Neural crest cell (in vitro differentiated cells): Measurements from ENCODE around the gene PTPRG. TPM values are rescaled to one million over a fixed set of nuclear protein-coding genes. Genes with fewer than 3 reads are reported as not detected.
A peak's percentile ranks its signal among the peaks of the same experiment; 100 is the strongest.

ENCODE experiments used
- DNase-seq: peaks from one replicate; pipeline ENCODE4 v3.0.0; 2021; ENCODE audit warnings: low read depth, mixed read lengths, low spot score
- H3K27ac Mint-ChIP-seq: one replicate; pipeline ENCODE4 v1.8.0; 2021; ENCODE audit warnings: mild to moderate bottlenecking, mixed read lengths; ENCODE audit not compliant: unreplicated experiment
- H3K27me3 Mint-ChIP-seq: 2 replicates; pipeline ENCODE4 v1.8.0; 2021; ENCODE audit warnings: low read depth, mild to moderate bottlenecking, mixed read lengths
- H3K36me3 Mint-ChIP-seq: 2 replicates; pipeline ENCODE4 v1.8.0; 2021; ENCODE audit warnings: low read depth, mild to moderate bottlenecking, mixed read lengths
- H3K4me1 Mint-ChIP-seq: 2 replicates; pipeline ENCODE4 v1.8.0; 2021; ENCODE audit warnings: mixed read lengths
- H3K4me3 Mint-ChIP-seq: one replicate; pipeline ENCODE4 v1.8.0; 2021; ENCODE audit warnings: mild to moderate bottlenecking, mixed read lengths
- H3K9me3 Mint-ChIP-seq: 2 replicates; pipeline ENCODE4 v1.8.0; 2021; ENCODE audit warnings: mixed read lengths
- total RNA-seq: library from RNA; stranded (reverse); gene quantifications from 2 replicates; pipeline ENCODE4 v1.2.1, GENCODE V29; 2021
- TF ChIP-seq, protein P1 (sequence below): fragments of 200-600 bp; sonication (generic); conservative IDR thresholded peaks from 2 replicates; pipeline ENCODE4 v1.5.0; 2021; ENCODE audit warnings: antibody characterized with exemption, mild to moderate bottlenecking

Gene PTPRG
- total RNA-seq, 1 donor from 2014 or later: 41.2 TPM

DNA sequence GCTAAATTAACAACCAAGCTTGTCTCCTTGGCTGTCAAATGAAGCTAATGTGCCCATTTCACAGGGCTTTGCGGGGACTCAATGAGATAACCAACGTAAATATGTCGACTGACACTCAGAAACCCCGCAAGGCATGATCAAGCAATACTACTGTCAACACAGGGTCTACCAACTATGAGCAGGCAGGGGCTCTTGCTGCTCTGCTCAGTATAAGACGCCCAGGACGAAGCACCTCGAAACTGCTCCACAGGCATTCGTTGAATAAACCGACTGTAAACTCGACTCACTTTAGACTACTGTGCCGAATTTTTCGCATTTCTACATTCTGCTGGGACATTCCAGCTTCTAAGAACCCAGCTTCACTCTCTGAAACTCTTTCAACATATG lies 757.0 kb downstream of the PTPRG start:
- H3K27me3 Mint-ChIP-seq: no peaks in the 10 kb centered on the region
- peaks cover 12% of the 10 kb centered on the region for H3K9me3 Mint-ChIP-seq
- TF ChIP-seq, protein P1, sequence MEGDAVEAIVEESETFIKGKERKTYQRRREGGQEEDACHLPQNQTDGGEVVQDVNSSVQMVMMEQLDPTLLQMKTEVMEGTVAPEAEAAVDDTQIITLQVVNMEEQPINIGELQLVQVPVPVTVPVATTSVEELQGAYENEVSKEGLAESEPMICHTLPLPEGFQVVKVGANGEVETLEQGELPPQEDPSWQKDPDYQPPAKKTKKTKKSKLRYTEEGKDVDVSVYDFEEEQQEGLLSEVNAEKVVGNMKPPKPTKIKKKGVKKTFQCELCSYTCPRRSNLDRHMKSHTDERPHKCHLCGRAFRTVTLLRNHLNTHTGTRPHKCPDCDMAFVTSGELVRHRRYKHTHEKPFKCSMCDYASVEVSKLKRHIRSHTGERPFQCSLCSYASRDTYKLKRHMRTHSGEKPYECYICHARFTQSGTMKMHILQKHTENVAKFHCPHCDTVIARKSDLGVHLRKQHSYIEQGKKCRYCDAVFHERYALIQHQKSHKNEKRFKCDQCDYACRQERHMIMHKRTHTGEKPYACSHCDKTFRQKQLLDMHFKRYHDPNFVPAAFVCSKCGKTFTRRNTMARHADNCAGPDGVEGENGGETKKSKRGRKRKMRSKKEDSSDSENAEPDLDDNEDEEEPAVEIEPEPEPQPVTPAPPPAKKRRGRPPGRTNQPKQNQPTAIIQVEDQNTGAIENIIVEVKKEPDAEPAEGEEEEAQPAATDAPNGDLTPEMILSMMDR: no peak
- H3K36me3 Mint-ChIP-seq: peaks cover 8% of the 10 kb centered on the region
- peak overlapping the region; percentile 69 for H3K27ac Mint-ChIP-seq
- H3K4me3 Mint-ChIP-seq: peak overlapping the region; percentile 96
- peaks cover 33% of the 10 kb centered on the region for H3K4me1 Mint-ChIP-seq
- DNase-seq: no peak

DNA sequence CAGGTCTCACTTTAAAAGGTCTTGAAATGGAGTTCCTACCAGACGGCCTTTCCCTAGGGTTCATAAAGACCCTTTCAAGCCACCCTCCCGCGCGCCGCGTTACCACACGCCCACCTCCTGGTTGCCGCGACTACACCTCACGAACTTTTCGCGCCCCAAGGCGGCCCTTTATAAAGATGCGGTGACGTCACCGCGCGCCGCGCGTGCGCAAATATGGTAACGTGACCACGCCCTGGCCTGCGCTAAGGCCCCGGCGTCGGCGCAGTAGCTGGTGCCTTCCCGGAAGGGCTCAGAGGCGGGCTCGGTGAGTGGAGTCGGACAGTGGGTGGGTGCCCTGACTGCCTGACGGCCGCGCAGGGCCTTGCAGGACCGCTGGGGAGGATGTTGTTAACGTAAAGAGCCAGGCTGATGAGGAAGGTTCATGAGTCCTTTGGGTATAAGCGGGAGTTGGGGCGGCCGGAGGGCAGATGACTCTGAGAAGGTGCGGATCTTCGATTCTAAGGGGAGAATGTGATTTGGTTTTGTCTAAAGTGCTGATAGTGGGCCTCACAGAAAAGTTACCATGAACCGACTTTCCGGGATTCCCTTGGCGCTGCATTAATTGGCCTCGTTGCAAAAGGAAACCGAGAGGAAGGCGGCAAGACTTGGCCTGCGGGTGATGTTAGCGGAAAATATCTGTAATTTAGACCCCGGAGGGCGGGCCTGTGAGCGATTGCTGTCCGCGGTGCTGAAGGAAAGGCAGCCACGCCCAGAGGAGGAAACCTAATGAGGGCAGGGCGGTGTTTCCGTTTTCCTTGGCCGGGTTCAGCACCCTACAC lies 757.6 kb downstream of the PTPRG start:
- Mint-ChIP-seq H3K4me1 (peaks cover 33% of the 10 kb centered on the region), H3K9me3 (peaks cover 12% of the 10 kb centered on the region), H3K4me3 (peak overlapping the region; percentile 96), H3K27me3 (no peaks in the 10 kb centered on the region), H3K27ac (peak overlapping the region; percentile 76), H3K36me3 (peaks cover 8% of the 10 kb centered on the region)
- TF ChIP-seq, protein P1: no peak
- DNase-seq: peak; percentile 70

DNA sequence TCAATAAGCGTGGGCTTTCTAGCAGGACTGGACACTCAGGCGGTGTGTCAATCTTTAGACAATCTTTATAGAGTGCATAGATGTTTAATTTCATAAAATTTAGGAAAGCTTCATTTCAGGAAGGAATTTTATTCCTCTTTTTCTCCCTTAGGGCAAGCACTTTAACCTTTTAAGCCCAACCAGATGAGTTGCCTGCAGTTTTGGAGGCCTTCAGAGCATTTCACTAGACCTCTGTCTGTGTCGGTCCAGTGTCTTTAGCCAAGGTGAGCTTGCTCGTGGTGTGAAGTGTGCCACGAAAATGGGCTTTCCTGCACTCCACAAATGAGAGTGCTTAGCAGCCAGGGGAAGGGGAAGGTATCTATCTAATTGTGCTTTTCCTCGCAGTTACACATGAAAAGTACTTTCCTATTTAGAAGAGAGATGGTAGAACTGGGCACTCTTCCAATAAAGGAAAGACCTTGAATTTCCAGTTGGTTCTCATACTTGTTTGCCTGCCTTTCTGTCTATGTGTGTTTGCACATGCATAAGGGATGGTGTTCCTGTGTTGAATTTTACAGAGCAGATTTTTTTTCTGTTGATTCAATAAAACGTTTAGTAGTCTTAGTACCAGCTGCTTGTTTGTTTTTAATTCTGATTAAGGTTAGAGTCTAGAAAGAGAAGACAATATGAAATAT lies 758.3 kb downstream of the PTPRG start:
- no peak for DNase-seq
- Mint-ChIP-seq H3K4me1 (peaks cover 33% of the 10 kb centered on the region), H3K36me3 (peaks cover 8% of the 10 kb centered on the region), H3K4me3 (peak overlapping the region; percentile 96), H3K27me3 (no peaks in the 10 kb centered on the region), H3K9me3 (peaks cover 12% of the 10 kb centered on the region), H3K27ac (no peak overlapping the region)
- TF ChIP-seq, protein P1: no peak

DNA sequence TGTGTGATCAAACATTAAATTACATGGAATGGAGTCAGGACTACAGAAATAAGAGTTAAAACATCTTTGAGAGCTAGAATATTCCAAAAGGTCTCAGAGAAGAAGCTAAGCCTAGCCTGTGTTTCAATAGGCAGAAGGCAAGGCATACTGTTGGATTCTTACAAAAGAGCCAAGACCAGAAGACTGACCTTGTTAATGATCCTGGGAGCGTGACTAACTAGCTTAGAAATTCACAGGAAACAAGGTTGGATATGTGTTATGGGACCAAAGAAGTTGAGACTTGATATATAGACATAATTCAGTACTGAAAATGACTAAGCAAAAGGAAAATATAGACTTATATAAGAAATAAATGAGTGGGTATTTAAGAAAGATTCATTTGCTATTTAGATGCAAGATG lies 761.9 kb downstream of the PTPRG start:
- H3K4me1 Mint-ChIP-seq: peaks cover 26% of the 10 kb centered on the region
- no peak overlapping the region for H3K27ac Mint-ChIP-seq
- H3K36me3 Mint-ChIP-seq: peaks cover 8% of the 10 kb centered on the region

DNA sequence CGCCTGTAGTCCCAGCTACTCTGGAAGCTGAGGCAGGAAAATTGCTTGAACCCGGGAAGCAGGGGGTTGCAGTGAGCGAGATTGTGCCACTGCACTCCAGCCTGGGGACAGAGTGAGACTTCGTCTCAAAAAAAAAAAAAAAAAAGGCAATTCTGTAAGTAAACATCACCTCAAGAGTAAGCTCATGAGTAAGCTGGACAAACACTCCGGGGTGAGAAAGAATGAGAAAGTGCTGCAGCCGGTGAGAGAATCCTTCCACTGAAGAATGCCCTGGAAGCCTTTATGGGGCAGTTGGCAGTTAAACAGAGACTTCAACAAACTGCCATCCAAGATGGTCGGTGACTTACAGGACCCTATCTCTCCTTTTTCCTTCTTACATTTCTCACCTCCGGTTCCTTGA lies 764.5 kb downstream of the PTPRG start:
- DNase-seq: no peak
- TF ChIP-seq, protein P1: no peak
- Mint-ChIP-seq H3K9me3 (no peaks in the 10 kb centered on the region), H3K4me3 (no peak overlapping the region), H3K36me3 (peaks cover 2% of the 10 kb centered on the region), H3K27me3 (no peaks in the 10 kb centered on the region), H3K4me1 (peaks cover 6% of the 10 kb centered on the region), H3K27ac (no peak overlapping the region)

More for the DNA sequence above, 761.9 kb downstream of the PTPRG start:
- TF ChIP-seq, protein P1: no peak
- DNase-seq: no peak
- Mint-ChIP-seq H3K27me3 (no peaks in the 10 kb centered on the region), H3K4me3 (no peak overlapping the region), H3K9me3 (peaks cover 8% of the 10 kb centered on the region)
